Coronary artery (tissue), 2 donors: ENCODE measurements around the gene RNF227.

Source experiments
- DNase-seq: peaks from one replicate; pipeline ENCODE4 v3.0.0-alpha.2; 2017; ENCODE audit warnings: low spot score
- H3K27ac ChIP-seq, 2 donors: fragments of 200-600 bp; sonication (generic); one replicate each; pipeline ENCODE4 v1.5.1; 2016 to 2019
- H3K4me3 ChIP-seq: fragments of 200-600 bp; sonication (generic); 2 replicates; pipeline ENCODE4 v1.5.1; 2016; ENCODE audit warnings: mild to moderate bottlenecking, moderate library complexity
- TF ChIP-seq, protein P1 (sequence below): fragments of 200-600 bp; sonication (generic); IDR thresholded peaks from one replicate; pipeline ENCODE4 v1.5.1; 2019; ENCODE audit warnings: antibody characterized with exemption

Gene RNF227

DNA sequence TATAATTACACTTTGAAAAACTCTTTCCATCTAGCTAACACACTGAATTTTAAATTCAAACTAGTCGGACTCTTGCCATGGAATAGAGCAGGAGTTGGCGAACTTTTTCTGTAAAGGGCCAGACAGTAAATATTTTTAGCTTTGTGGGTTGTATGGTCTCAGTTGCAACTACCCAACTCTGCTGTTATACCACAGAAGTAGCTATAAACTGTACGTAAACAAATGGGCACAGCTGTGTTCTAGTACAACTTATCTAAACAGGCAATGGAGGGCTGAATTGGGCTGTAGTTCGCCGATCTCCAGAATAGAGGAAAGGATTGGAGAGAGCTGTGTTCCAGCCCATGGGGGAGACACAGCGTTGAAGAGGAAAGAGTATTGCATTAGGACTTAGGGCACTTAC, 24.7 kb upstream of the RNF227 start:
- no peak for DNase-seq
- TF ChIP-seq, protein P1, sequence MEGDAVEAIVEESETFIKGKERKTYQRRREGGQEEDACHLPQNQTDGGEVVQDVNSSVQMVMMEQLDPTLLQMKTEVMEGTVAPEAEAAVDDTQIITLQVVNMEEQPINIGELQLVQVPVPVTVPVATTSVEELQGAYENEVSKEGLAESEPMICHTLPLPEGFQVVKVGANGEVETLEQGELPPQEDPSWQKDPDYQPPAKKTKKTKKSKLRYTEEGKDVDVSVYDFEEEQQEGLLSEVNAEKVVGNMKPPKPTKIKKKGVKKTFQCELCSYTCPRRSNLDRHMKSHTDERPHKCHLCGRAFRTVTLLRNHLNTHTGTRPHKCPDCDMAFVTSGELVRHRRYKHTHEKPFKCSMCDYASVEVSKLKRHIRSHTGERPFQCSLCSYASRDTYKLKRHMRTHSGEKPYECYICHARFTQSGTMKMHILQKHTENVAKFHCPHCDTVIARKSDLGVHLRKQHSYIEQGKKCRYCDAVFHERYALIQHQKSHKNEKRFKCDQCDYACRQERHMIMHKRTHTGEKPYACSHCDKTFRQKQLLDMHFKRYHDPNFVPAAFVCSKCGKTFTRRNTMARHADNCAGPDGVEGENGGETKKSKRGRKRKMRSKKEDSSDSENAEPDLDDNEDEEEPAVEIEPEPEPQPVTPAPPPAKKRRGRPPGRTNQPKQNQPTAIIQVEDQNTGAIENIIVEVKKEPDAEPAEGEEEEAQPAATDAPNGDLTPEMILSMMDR: no peak
- Histone ChIP-seq H3K27ac (no peak overlapping the region), H3K4me3 (no peak overlapping the region)

GRCh38 chr17:7940034-7940433, 23.9 kb upstream of the RNF227 start:
- Histone ChIP-seq H3K27ac (no peak overlapping the region), H3K4me3 (no peak overlapping the region)
- TF ChIP-seq, protein P1: no peak
- no peak for DNase-seq

GRCh38 chr17:7935859-7936258, 19.8 kb upstream of the RNF227 start:
- DNase-seq: no peak
- Histone ChIP-seq H3K4me3 (no peak overlapping the region), H3K27ac (no peak overlapping the region)
- TF ChIP-seq, protein P1: no peak

- DNase-seq: peak; percentile 81
- TF ChIP-seq, protein P1: no peak
- Histone ChIP-seq H3K27ac (peak overlapping the region in 1 of 2 donors; percentile 88), H3K4me3 (peak overlapping the region; percentile 98)
Measured at GRCh38 chr17:7932949-7933348, 16.9 kb upstream of the RNF227 start.

GRCh38 chr17:7932483-7932891, 16.4 kb upstream of the RNF227 start:
- TF ChIP-seq, protein P1: no peak
- Histone ChIP-seq H3K4me3 (peak overlapping the region; percentile 98), H3K27ac (peak overlapping the region; percentile 75 to 88)
- no peak for DNase-seq

DNA sequence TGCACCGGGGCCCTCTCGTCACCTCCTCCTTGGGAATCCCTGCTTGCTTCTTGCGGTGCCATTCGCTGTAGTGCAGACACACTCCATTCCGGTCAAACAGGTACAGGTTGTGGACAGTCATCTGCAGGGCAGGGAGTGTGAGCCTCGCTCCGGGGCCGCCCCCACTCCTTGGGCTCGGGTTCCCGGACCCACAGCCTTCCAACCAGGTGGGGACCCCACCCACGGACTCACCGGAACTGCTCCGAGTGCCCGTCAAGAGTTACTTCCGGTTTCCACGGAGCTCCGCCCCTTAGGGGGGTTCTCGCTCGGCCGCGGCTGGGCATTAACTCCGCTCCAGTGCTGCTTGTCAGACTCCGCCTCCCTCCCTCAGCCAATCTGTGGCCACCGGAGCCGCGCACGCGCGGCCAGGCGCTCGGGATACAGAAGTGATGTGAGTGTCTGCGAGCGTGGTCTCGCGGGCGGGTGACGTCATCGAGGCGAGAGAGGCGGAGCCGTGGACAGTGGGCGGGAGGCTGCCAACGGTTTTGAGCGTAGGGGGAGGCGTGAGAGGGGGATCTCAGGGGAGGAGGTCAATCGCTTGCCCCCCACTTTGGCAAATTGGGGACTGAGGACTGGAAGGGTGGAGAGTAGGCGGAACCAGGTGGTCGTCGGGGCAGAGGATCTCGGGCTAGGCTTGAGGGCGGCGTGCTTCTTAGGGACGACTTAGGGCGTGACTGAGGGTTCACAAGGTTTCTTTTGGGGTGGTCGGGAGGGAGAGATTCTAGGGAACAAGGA, 15.8 kb upstream of the RNF227 start, which contains the start of the genes CNTROB and TRAPPC1:
Gene CNTROB, plus strand, starts transcription at position 498 of the 774 bp plus-strand sequence. CDS start 874 bp downstream, outside the sequence.
Gene TRAPPC1, minus strand, starts transcription at position 238 of the 774 bp plus-strand sequence. Its CDS starts 117 bp downstream, at position 121.
- TF ChIP-seq, protein P1: no peak
- peak within 1 kb of the TSS; percentile 75 to 88 for H3K27ac ChIP-seq
- H3K4me3 ChIP-seq: peak within 1 kb of the TSS; percentile 98
- DNase-seq: peak; percentile 100
